ENCODE data around the gene PHF23. TPM values are rescaled to one million over a fixed set of nuclear protein-coding genes. Genes with fewer than 3 reads are reported as not detected.

Gene PHF23
- polyA plus RNA-seq, 1 donor from 2014 or later: 38.2 TPM

DNA sequence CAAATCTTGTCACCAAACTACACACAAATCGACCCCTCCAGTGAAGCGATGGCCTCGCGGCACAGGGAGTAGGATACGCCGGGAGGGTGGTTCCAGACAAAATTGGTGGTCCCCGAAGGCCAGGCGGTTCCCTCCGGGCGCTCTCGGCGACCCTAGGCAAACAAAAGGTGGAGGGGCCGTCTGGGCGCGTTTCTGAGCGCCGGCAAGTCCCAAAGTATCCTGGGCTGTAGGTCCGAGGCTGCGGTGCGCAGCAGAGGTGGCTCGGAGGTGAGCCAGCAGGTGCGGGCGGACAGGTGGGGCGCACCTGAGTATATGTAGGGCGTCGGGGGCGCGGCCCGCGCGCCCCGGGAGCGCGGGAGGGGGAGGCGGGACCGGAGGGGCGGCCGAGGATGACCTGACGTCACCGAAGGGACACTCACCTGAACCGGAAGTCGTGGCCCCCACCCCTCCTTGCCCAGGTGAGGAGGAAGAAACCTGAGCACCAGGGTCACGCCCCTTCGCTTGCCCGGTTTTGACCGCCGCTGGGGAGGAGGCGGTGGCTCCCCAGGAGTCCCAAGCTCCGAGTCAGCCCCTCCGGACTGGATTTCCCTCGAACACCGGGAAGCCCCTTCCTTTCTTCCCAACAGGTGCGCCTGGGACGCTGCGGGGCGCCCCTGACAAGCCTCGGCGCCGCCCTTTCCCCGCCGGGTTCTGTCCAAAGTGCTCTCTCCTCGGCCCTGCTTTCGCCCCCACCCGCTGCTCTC, 23.1 kb upstream of the PHF23 start, which contains the start of gene CLDN7:
Gene CLDN7 (minus strand): TSS at position 287 of the 743 bp plus-strand sequence. CDS start 435 bp downstream, outside the sequence.
- H3K27me3 Mint-ChIP-seq: peaks cover 28% of the 10 kb centered on the region
- peaks cover 4% of the 10 kb centered on the region for H3K36me3 Mint-ChIP-seq
- H3K4me1 Mint-ChIP-seq: peaks cover 5 to 18% (median 10%) of the 10 kb centered on the region in 3 donors
- H3K9me3 Mint-ChIP-seq: no peaks in the 10 kb centered on the region
- peak within 1 kb of the TSS; percentile 73 to 92 (median 86) for H3K4me3 Mint-ChIP-seq
- H3K27ac Mint-ChIP-seq: peak within 1 kb of the TSS; percentile 74 to 95 (median 88)

DNA sequence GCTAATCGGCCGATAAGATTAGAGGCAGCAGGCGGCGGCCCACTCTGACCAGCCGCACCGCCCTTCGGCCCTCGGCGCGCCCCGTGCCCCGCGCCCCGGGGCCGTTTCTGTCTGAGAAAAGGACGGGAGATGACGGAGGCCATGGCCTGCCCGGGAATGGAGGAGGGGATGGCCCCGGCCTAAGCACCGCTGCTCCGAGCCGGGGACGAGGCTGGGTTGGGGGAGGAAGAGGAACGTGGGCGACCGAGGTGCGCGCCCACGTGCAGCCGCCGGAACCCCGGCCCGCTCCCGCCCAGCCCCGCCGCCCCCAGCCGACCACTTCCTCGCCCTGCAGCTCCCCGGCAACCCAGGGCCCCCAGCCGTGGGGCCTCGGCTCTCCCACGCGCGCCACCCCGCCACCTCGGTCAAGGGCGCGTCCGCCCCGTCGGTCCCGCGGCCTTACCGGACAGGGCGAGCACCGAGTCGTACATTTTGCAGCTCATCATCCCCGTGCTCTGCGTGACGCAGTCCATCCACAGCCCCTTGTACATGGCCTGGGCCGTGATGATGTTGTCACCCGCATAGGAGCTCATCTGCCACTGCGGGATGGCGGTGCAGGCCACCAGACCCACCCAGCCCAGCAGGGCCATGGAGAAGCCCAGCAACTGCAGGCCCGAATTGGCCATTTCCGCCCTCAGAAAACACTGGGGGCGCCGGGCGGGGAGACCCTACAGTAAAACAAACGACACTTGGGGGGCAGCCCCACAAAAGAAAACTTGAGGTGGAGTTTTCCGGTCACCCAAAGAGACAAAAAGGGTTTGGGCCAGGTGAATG, 22.3 kb upstream of the PHF23 start:
- Mint-ChIP-seq H3K36me3 (peaks cover 4% of the 10 kb centered on the region), H3K4me1 (peaks cover 5 to 18% (median 12%) of the 10 kb centered on the region in 3 donors), H3K4me3 (peak overlapping the region; percentile 38 to 92 (median 78)), H3K27ac (peak overlapping the region in 2 of 3 donors; percentile 87 to 88), H3K27me3 (peaks cover 25% of the 10 kb centered on the region), H3K9me3 (no peaks in the 10 kb centered on the region)

DNA sequence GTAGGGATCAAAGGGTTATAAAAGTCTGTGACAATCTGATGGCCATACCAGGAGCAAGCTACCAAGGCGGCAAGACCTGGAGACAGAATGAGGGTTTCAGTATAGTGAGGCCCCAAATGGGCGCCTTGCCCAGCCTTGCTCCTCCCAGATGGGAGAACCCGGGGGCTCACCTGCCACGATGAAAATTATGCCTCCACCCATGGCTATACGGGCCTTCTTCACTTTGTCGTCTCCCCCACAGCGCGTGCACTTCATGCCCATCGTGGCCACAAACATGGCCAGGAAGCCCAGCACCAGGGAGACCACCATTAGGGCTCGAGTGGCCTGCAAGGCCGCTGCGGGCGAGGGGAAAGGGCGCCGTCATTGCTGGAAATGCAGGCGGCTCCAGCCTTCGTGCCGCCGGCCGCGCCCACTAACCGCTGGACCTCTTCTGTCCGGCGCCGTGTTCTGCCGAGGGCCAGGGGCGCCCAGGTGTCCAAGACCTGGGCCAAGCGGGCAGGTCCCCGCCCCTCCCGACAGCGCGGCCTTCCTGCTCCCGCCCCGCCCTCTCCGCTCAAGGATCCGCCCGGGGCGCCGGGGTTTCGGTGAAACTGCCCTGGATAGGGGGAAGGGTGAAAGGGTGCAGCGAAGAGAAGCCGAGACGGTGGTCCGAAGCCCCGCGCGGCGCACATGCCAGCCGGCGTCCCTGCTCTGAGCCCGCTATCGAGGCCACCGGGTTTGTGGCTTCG, 21.6 kb upstream of the PHF23 start:
- peak overlapping the region in 2 of 3 donors; percentile 18 to 69 for H3K27ac Mint-ChIP-seq
- H3K4me3 Mint-ChIP-seq: peak overlapping the region; percentile 57 to 89 (median 78)
- H3K36me3 Mint-ChIP-seq: peaks cover 4% of the 10 kb centered on the region
- peaks cover 25% of the 10 kb centered on the region for H3K27me3 Mint-ChIP-seq
- no peaks in the 10 kb centered on the region for H3K9me3 Mint-ChIP-seq
- peaks cover 5 to 18% (median 13%) of the 10 kb centered on the region in 3 donors for H3K4me1 Mint-ChIP-seq

DNA sequence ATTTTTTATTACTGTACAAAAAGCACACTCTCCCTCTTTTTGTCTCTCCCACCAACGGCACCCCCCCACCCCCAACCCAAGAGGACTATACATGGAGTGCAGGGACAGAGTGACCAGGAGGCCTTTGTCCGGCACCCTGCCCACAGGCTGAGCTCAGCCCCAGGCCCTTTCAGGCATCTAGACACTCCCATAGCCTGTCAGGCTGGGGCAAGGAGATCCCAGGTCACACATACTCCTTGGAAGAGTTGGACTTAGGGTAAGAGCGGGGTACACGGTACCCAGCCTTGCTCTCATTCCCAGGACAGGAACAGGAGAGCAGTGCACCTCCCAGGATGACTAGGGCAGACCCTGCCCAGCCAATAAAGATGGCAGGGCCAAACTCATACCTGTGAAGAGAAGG, 20.9 kb upstream of the PHF23 start:
- Mint-ChIP-seq H3K36me3 (peaks cover 4% of the 10 kb centered on the region), H3K4me1 (peaks cover 5 to 18% (median 13%) of the 10 kb centered on the region in 3 donors), H3K27me3 (peaks cover 22% of the 10 kb centered on the region), H3K27ac (peak overlapping the region in 2 of 3 donors; percentile 69 to 71), H3K4me3 (peak overlapping the region in 3 of 4 donors; percentile 22 to 67 (median 57)), H3K9me3 (no peaks in the 10 kb centered on the region)

DNA sequence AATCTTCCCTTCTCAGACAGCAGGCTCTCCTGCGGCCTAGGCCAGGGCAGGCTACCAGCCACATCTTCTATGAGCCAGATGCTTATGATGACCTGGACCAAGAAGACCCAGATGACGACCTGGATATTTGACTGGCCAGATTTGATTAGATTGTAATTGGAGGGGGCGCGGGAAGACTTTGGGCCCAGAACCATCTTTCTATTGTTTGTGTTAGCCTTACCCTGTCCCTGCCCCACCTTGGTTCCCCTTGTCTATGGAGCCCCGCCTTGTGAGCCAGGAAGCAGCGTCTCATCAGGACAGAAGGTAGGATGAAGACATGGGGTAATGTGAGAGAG, 20.3 kb upstream of the PHF23 start:
- peaks cover 4% of the 10 kb centered on the region for H3K36me3 Mint-ChIP-seq
- H3K27ac Mint-ChIP-seq: peak overlapping the region in 1 of 3 donors; percentile 62
- no peaks in the 10 kb centered on the region for H3K9me3 Mint-ChIP-seq
- peaks cover 5 to 18% (median 13%) of the 10 kb centered on the region in 3 donors for H3K4me1 Mint-ChIP-seq
- peaks cover 22% of the 10 kb centered on the region for H3K27me3 Mint-ChIP-seq
- H3K4me3 Mint-ChIP-seq: peak overlapping the region in 2 of 4 donors; percentile 60 to 65

DNA sequence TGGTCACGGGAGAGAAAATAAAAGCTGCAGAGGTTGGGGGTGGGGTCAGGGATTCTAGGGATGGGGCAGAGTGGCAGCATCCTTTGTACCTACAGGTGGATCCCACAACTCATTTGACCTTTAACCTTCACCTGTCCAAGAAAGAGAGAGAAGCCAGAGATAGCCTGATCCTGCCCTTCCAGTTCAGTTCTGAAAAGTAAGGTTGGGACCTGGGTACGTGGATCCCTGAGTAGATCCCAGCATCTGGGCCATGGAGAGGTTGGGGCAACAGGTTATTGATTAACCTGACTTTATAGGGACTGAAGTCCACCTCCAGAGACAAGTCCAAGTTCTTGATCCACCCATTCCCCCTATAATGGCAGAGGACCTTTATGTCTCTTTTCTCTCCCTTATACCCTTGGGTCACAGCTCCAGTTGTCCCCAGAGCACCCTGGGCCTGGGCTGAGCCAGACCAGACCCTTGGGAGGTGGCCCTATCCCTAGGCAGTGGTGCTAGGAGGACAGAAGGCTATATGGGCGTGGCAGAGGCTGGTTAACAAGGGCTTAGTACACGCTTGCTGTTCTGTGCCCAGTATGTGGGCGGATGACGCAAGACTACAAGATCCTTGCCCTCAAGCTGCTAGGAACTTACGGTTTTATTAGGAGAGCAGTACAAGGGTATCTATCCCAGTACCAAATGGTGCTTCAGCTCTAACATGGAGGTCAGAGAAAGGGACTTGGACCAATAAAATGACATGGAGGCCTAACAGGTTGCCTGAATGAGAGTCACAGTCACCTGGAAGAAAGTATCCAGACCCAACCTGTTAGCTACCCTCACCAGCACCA, 19.7 kb upstream of the PHF23 start:
- Mint-ChIP-seq H3K36me3 (peaks cover 4% of the 10 kb centered on the region), H3K4me3 (peak overlapping the region in 2 of 4 donors; percentile 60 to 65)

DNA sequence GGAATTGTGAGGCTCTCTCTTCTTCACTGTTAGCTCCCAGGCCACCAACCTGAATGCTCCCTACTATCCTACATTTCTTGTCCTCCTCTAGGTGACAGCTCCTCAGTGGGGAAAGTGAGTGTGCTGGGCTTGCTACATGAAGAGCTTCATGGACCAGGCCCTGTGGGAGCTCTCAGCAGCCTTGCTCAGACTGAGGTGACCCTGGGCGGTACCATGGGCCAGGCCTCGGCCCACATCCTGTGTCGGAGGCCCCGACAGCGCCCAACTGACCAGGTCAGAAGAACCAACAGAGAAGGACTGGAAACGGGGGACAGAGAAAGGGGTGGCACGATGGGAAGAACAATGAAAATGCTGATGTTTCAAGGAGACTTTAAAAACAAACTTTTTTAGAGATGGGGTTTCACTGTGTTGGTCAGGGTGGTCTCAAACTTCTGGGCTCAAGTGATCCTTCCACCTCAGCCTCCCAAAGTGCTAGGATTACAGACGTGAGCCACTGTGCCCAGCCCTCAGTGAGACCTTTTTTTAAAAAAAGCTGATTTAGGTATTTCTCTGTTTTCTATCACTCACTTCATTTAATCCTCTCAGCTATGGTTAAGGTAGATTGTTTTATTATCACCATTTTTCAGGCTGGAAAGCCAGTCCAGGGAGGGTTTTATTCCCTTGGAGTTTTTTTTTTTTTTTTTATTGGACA, 17.7 kb upstream of the PHF23 start:
- H3K4me3 Mint-ChIP-seq: peak overlapping the region in 1 of 4 donors; percentile 8
- H3K9me3 Mint-ChIP-seq: no peaks in the 10 kb centered on the region
- peaks cover 6% of the 10 kb centered on the region for H3K27me3 Mint-ChIP-seq
- H3K27ac Mint-ChIP-seq: peak overlapping the region in 2 of 3 donors; percentile 24 to 81
- H3K4me1 Mint-ChIP-seq: peaks cover 12 to 13% (median 13%) of the 10 kb centered on the region in 3 donors
- peaks cover 6% of the 10 kb centered on the region for H3K36me3 Mint-ChIP-seq

More for the DNA sequence above, 19.7 kb upstream of the PHF23 start:
- Mint-ChIP-seq H3K9me3 (no peaks in the 10 kb centered on the region), H3K27me3 (peaks cover 21% of the 10 kb centered on the region), H3K4me1 (peaks cover 3 to 16% (median 13%) of the 10 kb centered on the region in 3 donors), H3K27ac (peak overlapping the region in 1 of 3 donors; percentile 62)

DNA sequence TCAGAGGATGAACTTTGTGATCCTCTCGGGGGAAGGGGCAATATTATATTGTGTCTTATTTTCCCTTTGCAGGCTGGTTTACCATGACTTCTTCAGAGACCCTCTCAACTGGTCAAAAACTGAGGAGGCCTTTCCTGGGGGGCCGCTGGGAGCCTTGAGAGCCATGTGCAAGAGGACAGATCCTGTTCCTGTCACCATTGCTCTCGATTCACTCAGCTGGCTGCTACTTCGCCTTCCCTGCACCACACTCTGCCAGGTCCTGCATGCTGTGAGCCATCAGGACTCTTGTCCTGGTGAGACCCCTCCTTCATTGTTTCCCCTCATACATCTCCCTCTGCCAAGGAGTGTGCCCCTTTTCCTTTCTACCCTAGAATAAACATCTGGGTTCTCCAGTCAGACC, 15.3 kb upstream of the PHF23 start:
- H3K27me3 Mint-ChIP-seq: peaks cover 3% of the 10 kb centered on the region
- peaks cover 5% of the 10 kb centered on the region for H3K36me3 Mint-ChIP-seq
- no peak overlapping the region for H3K27ac Mint-ChIP-seq
- H3K4me3 Mint-ChIP-seq: peak overlapping the region in 1 of 4 donors; percentile 73
- H3K9me3 Mint-ChIP-seq: no peaks in the 10 kb centered on the region
- peaks cover 21 to 24% (median 21%) of the 10 kb centered on the region in 3 donors for H3K4me1 Mint-ChIP-seq

DNA sequence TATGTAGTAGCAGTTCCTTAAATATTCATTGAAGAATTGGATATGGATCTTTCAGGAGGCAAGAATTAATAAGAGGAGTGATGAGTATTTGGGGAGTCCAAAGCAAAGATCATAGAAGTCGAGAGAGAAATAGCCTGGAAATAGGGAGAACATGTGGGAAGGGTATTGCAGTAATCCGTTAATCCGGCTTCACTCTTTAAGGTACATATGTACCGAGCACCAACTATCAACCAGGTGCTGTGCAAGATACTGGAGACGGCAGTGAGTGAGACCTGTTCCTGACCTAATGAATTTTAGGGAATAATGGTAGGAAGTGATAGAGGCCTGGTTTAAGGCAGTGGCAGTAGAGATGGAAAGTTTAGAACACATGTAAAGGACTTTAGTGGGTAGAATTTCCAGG, 13.8 kb upstream of the PHF23 start:
- H3K27ac Mint-ChIP-seq: peak overlapping the region; percentile 99 to 100 (median 99)
- H3K27me3 Mint-ChIP-seq: peaks cover 3% of the 10 kb centered on the region
- H3K9me3 Mint-ChIP-seq: no peaks in the 10 kb centered on the region
- H3K4me1 Mint-ChIP-seq: peaks cover 27 to 31% (median 29%) of the 10 kb centered on the region in 3 donors
- H3K4me3 Mint-ChIP-seq: peak overlapping the region; percentile 95 to 99 (median 96)
- H3K36me3 Mint-ChIP-seq: peaks cover 2% of the 10 kb centered on the region

DNA sequence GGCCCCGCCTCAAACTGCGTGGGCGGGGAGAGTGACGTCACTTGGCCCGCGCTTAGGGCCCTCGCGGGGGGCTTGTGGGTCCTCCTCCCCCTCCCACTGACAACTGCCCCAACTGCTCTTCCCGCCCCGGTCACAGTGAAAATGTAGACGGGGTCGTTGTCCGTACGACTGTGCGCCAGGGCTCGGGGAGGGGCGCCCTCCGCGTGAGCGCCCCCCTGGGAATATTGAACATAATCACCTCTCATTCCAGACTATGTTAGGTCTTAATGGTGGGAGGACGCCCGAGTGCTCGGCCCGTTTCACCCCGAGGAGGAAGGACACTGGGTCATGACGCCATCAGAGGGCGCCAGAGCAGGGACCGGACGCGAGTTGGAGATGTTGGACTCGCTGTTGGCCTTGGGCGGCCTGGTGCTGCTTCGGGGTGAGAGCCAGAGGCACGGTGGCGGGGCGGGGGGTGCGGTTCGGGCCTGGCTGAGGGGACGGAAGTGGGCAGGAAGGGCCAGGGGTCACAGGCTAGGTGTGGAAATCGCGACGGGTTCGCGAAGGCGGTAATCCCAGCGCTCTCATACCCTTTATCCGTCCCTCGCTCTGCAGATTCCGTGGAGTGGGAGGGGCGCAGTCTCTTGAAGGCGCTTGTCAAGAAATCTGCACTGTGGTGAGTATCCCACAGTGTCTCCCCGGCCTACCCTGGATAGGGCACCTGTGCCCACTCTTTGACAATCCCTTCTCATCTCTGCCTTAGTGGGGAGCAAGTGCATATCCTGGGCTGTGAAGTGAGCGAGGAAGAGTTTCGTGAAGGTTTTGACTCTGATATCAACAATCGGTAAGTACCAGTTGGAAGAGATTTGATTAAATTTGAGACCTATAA, 13.2 kb upstream of the PHF23 start, which contains the start of gene ELP5:
Gene ELP5 (plus strand): TSS at position 40 of the 868 bp plus-strand sequence. CDS start 336 bp downstream, at position 376.
- Mint-ChIP-seq H3K4me1 (peaks cover 27 to 31% (median 29%) of the 10 kb centered on the region in 3 donors), H3K27me3 (peaks cover 3% of the 10 kb centered on the region), H3K36me3 (peaks cover 2% of the 10 kb centered on the region), H3K27ac (peak within 1 kb of the TSS; percentile 99 to 100 (median 99)), H3K4me3 (peak within 1 kb of the TSS; percentile 95 to 99 (median 96)), H3K9me3 (no peaks in the 10 kb centered on the region)

DNA sequence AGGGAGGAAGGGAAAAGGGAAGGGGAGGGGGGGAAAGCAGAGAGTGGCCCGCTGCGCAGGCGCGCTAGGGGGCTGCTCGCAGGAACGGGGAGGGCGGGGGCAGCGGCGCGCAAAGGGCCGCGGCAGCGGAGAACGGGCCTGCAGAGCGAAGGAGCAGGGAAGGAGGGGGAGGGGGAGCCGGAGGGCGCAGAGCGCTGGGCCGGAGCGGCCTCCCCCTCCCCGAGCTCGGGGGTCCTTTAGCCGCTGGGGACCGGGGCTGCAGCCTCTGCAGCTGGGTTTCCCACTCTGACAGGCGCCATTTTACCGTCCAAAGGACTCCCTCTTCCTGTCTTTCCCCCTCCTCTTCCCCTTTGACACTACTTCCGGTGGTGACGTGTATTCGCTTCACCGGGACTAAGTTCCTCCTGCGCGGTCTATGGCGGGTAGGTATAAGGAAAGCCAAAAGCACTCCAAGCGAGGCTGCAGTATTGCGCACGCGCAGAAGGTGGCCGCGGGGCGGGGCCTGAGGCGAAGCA, 12.5 kb upstream of the PHF23 start, which contains the start of gene CTDNEP1:
Gene CTDNEP1 (minus strand): TSS at position 74 of the 515 bp plus-strand sequence. CDS start 438 bp downstream, outside the sequence.
- H3K36me3 Mint-ChIP-seq: peaks cover 2% of the 10 kb centered on the region
- H3K4me3 Mint-ChIP-seq: peak within 1 kb of the TSS; percentile 95 to 99 (median 96)
- no peaks in the 10 kb centered on the region for H3K9me3 Mint-ChIP-seq
- H3K4me1 Mint-ChIP-seq: peaks cover 27 to 31% (median 28%) of the 10 kb centered on the region in 3 donors
- H3K27me3 Mint-ChIP-seq: peaks cover 3% of the 10 kb centered on the region
- peak within 1 kb of the TSS; percentile 99 to 100 (median 99) for H3K27ac Mint-ChIP-seq

Data from IgD-negative memory B cell (primary cell).